Astrocyte of the spinal cord (primary cell): ENCODE data around the gene STYX.

ENCODE experiments used
- DNase-seq: peaks from one replicate; pipeline ENCODE4 v3.0.0; 2011; ENCODE audit warnings: low read depth, low spot score
- H3K4me3 ChIP-seq: 2 replicates; pipeline ENCODE4 v1.5.1; 2011; ENCODE audit warnings: low read depth, mild to moderate bottlenecking, low read length, moderate library complexity
- in situ Hi-C: cut with HindIII; loops from 2 replicates; pipeline ENCODE4 v1.10.0; 2017; ENCODE audit warnings: low sequenced_read_pairs
- TF ChIP-seq, protein P1 (sequence below): IDR thresholded peaks from 2 replicates; pipeline ENCODE4 v1.5.1; 2012; ENCODE audit warnings: low read depth, mild to moderate bottlenecking, low read length, inconsistent platforms

Gene STYX

GRCh38 chr14:52729925-52730708, at the start of gene STYX:
Gene STYX (plus strand): TSS chr14:52730166. CDS start chr14:52730475, 309 bp downstream.
- in situ Hi-C loops: no loop called here
- TF ChIP-seq, protein P1, sequence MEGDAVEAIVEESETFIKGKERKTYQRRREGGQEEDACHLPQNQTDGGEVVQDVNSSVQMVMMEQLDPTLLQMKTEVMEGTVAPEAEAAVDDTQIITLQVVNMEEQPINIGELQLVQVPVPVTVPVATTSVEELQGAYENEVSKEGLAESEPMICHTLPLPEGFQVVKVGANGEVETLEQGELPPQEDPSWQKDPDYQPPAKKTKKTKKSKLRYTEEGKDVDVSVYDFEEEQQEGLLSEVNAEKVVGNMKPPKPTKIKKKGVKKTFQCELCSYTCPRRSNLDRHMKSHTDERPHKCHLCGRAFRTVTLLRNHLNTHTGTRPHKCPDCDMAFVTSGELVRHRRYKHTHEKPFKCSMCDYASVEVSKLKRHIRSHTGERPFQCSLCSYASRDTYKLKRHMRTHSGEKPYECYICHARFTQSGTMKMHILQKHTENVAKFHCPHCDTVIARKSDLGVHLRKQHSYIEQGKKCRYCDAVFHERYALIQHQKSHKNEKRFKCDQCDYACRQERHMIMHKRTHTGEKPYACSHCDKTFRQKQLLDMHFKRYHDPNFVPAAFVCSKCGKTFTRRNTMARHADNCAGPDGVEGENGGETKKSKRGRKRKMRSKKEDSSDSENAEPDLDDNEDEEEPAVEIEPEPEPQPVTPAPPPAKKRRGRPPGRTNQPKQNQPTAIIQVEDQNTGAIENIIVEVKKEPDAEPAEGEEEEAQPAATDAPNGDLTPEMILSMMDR: no peak
- peak; percentile 99 for DNase-seq
- peak within 1 kb of the TSS; percentile 98 for H3K4me3 ChIP-seq

DNA sequence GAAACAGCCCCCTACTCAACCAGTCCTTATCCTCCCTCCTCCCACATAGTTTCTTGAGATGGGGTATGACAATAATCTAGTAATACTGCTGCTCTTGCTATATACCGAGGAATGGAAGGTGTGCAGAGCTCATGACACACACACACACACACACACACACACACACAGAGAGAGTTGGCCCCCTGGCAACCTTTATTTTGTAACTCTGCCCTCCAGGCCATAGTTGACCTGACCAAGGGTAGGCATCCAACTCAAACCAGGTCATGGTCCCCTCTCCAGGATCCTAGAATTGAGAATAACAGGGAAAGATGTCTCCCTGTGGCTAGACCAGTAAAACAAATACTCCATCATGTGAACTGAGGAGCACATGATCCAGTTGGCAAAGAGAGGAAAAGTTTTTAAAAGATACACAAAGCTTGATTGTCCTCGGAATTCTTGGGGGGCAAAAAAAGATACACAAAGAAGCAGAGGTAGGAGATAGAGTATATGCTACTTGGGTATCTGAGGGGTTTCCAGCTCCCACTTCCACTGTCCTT, 45.9 kb upstream of the STYX start:
- DNase-seq: peak; percentile 7
- TF ChIP-seq, protein P1: no peak
- H3K4me3 ChIP-seq: no peak overlapping the region
- in situ Hi-C loops: no loop called here

DNA sequence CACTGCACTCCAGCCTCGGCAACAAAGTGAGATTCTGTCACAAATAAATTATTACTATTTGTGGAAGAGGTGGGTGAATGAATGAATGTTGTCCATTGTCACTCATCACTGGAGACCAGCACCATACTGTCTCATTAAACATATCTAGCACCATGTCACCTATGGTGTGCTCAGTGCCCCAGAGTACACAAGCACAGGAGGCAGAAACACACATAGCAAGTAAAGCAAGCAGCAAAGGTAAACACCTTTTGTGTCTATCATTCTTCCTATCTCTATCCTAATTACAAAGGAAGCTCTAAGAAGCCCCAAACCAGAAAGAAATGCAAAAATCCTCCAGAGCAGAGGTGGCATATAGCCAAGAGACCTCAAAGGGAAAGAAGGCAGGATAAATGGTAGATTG, 43.8 kb upstream of the STYX start:
- no peak for DNase-seq
- in situ Hi-C loops: no loop called here
- no peak overlapping the region for H3K4me3 ChIP-seq
- TF ChIP-seq, protein P1: no peak

GRCh38 chr14:52690983-52691760, 38.8 kb upstream of the STYX start:
- TF ChIP-seq, protein P1: no peak

GRCh38 chr14:52692248-52692962, 37.6 kb upstream of the STYX start:
- DNase-seq: no peak
- TF ChIP-seq, protein P1: no peak
- in situ Hi-C loops: no loop called here

More at GRCh38 chr14:52690983-52691760, 38.8 kb upstream of the STYX start:
- in situ Hi-C loops: no loop called here
- no peak for DNase-seq
- no peak overlapping the region for H3K4me3 ChIP-seq

DNA sequence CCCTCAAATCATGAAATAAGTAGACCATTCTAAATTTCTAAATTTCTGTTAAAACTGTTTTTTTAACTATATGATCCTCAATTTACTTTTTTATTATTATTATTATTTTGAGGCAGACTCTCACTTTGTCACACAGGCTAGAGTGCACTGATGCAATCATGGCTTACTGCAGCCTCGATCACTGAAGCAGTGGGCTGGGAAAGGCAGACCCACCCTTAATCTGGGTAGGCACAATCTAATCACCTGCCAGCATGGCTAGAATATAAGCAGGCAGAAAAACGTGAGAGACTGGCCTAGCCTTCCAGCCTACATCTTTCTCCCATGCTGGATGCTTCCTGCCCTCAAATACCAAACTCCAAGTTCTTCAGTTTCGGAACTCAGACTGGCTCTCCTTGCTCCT, 36.9 kb upstream of the STYX start:
- no peak for DNase-seq
- no peak overlapping the region for H3K4me3 ChIP-seq
- TF ChIP-seq, protein P1: no peak
- in situ Hi-C loops: no loop called here

More at GRCh38 chr14:52692248-52692962, 37.6 kb upstream of the STYX start:
- H3K4me3 ChIP-seq: no peak overlapping the region
